Activated T-cell treated with anti-CD3 and anti-CD28 coated beads for 48 hours (primary cell): Measurements from ENCODE around the gene PHRF1.
A peak's percentile ranks its signal among the peaks of the same experiment; 100 is the strongest.

Experiments used
- DNase-seq: peaks from one replicate; pipeline ENCODE4 v3.0.0-alpha.2; 2020; ENCODE audit warnings: low read depth

PHRF1 gene, protein sequence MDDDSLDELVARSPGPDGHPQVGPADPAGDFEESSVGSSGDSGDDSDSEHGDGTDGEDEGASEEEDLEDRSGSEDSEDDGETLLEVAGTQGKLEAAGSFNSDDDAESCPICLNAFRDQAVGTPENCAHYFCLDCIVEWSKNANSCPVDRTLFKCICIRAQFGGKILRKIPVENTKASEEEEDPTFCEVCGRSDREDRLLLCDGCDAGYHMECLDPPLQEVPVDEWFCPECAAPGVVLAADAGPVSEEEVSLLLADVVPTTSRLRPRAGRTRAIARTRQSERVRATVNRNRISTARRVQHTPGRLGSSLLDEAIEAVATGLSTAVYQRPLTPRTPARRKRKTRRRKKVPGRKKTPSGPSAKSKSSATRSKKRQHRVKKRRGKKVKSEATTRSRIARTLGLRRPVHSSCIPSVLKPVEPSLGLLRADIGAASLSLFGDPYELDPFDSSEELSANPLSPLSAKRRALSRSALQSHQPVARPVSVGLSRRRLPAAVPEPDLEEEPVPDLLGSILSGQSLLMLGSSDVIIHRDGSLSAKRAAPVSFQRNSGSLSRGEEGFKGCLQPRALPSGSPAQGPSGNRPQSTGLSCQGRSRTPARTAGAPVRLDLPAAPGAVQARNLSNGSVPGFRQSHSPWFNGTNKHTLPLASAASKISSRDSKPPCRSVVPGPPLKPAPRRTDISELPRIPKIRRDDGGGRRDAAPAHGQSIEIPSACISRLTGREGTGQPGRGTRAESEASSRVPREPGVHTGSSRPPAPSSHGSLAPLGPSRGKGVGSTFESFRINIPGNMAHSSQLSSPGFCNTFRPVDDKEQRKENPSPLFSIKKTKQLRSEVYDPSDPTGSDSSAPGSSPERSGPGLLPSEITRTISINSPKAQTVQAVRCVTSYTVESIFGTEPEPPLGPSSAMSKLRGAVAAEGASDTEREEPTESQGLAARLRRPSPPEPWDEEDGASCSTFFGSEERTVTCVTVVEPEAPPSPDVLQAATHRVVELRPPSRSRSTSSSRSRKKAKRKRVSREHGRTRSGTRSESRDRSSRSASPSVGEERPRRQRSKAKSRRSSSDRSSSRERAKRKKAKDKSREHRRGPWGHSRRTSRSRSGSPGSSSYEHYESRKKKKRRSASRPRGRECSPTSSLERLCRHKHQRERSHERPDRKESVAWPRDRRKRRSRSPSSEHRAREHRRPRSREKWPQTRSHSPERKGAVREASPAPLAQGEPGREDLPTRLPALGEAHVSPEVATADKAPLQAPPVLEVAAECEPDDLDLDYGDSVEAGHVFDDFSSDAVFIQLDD (N-terminal part only)

GRCh38 chr11:575996-576768, at the start of gene PHRF1:
PHRF1 (plus strand) TSS chr11:576470; CDS start chr11:581513, 5,043 bp downstream.
- peak; percentile 89 for DNase-seq

DNA sequence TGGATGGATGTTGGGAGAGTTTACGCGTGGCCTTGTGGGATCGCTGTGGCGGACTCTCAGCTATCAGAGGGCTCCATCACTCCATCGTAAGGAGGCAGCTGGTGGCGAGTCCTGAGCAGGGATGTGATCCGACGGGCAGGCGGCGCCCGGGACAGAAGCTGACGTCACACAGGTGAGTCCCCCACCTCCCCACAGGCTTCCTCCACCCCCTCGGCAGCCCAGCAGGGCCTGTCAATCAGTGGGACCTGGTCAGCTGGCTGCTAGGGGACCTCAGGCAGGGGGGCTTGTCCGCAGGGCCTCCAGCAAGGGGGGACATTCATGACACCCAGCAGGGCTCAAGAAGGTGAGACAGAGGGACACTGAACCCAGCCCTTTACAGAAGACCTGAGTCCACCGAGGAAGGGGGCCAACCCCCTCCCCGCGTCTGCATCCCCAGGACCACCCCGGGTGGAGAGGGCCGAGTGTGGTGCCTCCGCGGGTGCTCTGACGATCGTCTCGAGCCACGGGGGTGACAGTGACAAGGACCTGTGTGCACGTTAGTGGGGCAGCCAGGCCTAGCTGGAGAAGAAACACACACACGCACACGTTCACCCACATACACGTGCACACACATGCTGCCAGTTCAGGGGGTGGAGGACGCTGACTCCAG, 48.0 kb upstream of the PHRF1 start:
- no peak for DNase-seq

DNA sequence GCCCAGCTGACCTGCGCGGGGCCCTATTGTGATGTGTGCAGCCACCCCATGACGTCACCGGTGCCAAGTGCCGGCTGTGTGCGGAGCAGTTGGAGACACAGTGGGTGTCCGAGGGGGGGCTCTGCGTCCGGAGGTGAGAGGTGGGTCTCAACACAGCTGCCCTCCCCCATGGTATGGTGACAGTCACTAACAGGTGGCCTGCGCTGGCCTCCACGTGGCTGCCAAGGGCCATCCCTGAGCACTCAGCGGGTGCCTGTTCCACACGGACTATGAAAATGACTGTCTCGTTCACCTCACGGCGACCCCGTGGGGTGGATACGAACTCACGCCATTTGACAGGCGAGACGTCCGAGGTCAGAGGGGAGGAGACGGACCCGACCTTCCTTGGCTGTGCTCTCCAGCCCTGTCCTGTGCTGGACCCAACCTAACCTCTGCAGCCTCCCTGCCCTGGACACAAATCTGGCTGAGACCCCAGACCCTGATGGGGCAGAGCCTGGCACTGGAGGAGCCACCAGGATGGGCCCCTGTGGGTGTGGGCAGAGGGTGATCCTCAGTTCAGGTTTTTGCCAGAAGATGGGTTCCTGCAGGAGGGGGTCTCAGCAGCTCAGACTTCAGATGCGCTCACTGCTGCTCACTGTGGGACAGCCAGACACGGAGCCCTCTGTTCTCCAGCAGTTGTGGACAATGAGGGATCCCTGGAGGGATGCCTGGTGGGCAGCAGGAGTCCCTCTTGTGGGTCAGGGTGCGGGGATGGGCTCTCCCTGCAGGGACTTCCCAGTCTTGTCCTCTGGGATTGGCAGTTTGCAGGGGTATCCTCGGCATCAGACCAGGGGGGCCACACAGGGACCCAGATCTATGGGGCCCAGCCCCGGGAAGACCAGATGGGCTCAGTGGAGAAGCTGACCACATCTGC, 47.2 kb upstream of the PHRF1 start:
- DNase-seq = no peak

- no peak for DNase-seq
Measured at GRCh38 chr11:529728-530411, 46.4 kb upstream of the PHRF1 start.

DNA sequence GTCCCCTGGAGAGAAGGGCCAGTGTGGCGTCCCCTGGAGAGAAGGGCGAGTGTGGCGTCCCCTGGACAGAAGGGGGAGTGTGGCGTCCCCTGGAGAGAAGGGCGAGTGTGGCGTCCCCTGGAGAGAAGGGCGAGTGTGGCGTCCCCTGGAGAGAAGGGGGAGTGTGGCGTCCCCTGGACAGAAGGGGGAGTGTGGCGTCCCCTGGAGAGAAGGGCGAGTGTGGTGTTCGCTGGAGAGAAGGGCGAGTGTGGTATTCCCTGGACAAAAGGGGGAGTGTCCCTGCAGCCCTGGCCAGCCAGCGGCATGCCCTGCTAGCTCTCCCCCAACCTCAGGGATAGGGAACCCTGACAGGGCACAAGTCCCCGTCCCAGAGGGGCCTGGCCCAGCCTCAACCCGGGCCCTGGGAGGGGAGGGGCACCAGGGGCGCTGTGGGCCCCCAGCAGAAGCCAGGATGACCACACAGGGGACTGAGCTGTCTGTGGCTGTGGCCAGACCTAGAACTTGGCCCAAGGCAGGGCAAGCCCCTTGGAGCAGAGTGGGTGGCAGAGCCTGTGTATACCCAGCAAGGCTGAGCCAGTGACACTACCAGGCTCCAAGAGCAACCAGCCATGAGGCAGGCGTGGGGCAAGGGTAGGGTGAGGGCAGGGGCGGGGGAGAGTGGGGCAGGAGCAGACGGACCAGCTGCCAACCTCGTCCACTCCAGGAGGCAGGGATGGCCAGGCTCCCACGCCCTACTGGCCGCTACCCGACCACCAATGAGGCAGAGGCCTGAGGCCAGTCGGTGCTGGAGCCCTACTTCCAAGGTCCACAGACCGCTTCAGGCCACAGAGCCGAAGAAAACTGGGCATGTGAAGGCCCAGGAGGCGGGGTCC, 45.1 kb upstream of the PHRF1 start:
- no peak for DNase-seq

- no peak for DNase-seq
Measured at GRCh38 chr11:531919-532526, 44.2 kb upstream of the PHRF1 start.

DNA sequence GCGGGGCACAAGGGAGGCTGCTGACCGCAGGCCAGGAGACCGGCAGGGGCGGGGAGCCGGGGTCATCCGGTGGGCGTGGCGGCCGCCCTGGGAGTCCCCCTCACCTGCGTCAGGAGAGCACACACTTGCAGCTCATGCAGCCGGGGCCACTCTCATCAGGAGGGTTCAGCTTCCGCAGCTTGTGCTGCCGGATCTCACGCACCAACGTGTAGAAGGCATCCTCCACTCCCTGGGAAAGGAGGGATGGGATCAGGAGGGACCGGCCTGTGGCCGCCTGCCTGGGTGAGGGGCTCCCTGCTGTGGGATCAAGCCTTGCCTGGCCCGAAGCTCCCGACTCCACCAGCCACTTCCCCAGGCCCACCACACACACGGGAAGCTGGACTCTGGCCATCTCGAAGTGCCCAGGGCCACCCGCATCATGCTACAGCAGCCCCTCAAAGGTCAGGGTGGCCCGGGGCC, 43.7 kb upstream of the PHRF1 start:
- no peak for DNase-seq

- no peak for DNase-seq
Measured at GRCh38 chr11:532986-533585, 43.2 kb upstream of the PHRF1 start.

DNA sequence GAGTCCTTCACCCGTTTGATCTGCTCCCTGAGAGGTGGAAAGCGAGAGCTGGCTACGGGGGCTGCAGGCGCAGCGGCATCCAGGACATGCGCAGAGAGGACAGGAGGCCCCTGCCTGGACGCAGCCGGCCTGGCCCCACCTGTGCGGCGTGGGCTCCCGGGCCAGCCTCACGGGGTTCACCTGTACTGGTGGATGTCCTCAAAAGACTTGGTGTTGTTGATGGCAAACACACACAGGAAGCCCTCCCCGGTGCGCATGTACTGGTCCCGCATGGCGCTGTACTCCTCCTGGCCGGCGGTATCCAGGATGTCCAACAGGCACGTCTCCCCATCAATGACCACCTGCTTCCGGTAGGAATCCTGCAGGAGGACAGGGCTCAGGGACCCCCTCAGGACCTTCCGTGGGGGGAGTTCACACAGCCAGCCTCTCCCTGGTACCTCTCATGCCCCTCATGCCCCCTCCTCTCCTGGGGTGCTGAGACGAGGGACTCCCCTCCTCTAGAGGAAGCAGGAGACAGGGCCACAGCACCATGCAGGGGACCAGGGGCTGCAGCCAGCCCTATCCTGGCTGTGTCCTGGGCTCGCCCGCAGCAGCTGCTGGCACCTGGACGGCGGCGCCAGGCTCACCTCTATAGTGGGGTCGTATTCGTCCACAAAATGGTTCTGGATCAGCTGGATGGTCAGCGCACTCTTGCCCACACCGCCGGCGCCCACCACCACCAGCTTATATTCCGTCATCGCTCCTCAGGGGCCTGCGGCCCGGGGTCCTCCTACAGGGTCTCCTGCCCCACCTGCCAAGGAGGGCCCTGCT, 42.5 kb upstream of the PHRF1 start:
- DNase-seq = no peak

DNA sequence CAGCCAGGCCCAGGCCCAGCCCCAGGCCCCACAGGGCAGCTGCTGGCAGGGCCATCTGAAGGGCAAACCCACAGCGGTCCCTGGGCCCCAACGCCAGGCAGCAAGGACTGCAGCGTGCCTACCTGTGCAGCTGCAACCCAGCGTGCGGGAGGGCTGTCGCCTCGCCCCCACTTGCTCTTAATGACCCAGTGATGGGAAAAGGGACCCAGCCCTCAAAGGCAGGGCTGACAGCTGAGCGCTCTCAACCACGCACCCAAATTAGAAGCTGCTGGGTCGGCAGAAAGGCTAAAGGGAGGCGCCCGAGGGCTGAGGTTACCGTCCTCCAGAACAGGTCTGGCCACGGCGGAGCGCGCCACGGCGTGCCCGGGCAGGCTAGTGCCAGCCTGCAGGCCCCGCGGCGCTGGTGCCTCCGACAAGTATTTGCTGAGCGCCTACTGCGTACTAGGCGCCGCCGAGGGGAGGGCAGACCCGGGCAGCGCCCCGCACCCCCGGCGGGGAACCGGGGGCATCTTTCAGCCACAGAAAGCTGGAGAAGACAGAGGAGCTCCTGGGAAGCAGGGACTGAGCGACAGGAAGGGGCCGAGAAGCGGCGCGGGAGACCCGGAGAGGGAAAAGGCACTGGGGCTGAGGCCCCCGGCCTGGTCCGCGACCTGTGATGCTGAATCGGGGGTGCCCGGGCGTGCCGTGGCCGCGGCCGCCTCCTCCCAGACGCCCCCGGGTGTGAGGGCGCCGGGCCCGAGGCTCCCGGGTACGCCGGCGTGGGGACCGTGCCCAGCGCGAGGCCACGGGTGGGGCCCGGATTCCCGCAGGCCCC, 41.7 kb upstream of the PHRF1 start:
- no peak for DNase-seq

DNA sequence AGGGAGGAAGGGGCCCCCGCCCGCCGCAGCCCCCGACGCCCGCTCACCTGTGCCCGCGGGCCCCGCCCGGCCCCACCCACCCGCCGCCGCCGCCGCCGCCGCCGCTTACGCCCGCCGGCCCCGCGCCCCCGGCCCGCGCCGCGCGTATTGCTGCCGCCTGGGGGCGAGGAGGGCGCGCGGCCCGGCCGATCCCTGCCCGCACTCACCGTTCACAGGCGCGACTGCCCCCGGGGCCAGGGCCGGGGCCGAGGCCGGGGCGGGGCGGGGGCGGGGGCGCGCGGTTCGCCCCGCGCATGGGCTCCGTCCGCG, 41.1 kb upstream of the PHRF1 start:
- DNase-seq = no peak

DNA sequence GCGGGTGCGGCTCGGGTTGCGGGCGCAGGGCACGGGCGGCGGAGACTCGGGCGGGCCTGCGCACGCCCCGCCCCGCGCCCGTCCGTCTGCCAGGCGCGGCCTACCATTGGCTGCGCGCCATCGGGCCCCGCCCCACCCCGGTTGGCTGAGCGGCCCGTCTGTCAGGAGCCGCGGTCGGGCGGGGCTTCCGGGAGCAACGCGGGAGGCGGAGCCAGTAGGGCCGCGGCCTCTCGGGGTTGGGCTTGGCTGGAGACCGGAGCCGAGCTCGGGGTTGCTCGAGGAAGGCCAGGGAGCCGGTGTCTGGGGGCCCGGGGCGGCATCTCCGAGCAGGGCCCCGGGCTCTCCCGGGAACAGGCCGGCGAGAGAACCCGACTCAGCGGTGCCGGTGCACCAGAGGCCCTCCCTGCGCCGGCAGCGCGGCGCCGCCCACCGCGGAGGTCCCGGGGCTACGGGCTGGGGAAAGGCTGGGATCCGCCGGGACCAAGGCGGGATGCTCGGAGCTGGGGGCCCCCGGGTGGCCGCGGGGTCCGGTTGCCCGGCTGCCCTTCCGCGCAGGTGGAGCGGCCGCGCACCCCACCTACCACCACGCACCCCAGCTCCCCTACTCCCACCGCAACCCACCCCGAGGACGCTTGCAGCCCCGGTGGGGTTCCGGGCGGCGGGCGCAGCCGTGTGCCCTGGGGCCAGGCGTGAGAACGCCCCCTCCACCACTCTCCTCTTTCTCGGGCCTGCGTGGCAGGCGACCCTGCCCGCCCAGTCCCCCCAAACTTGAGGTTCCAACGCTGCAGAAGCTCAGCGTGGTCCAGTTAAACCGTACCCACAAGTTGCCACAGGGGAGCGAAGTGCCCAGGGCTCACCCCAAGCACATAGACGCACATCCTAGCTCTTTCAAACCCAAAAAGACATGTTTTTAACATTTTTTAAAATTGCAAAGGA, 40.5 kb upstream of the PHRF1 start, which contains the start of gene HRAS:
Gene HRAS (minus strand): TSS at position 58 of the 936 bp plus-strand sequence.
- peak; percentile 98 for DNase-seq

DNA sequence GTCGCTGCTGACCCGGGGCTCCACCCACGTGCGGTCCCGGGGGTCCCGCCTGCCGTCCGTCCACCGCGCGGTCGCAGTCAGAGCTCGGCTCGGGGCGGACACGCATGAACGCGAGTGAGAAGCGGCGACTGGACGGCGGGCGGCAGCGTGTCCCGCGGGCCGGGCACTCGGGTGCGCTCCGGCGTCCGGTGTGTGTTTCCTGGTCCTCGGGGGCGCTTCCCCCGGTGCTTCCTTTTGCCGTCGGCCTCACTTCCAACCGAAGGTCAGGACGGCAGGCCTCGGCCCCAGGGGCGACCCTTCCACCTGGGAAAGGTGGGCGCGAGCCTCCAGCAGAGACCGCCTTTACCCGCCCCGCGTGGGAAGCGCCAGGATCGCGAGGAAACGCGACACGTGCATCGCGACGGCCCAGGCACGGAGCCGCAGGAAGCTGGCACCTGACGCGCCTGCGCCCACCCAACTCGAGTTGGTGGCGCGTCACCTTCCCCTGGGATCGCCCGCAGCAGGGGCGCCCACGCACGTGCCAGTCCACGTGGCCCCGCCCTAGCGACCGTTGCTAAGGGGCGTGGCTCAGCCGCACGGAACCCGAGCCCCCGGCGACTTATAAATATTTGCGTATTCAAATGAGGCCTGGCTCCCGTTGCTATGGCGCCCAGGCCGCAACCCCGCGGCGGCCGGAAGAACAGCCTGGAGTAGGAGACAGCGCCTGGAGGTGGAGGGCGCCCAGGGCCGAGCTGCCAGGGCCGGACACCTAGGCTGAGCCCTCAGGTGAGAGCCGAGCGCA, 39.2 kb upstream of the PHRF1 start, which contains the start of gene LRRC56:
Gene LRRC56 (plus strand): TSS at position 687 of the 781 bp plus-strand sequence. CDS start 3,158 bp downstream, outside the sequence.
- DNase-seq = peak; percentile 93
